HCT116 (cell line): ENCODE measurements around the gene PRR3. TPM values are rescaled to one million over a fixed set of nuclear protein-coding genes. Genes with fewer than 3 reads are reported as not detected.

ENCODE experiments used
- ATAC-seq: fragments of 200-7000 bp; cut with Tn5 transposase; 2 replicates; pipeline ENCODE4 v1.9.1; 2020; ENCODE audit warnings: mild to moderate bottlenecking, moderate library complexity
- BruUV-seq: library from RNA; stranded (reverse); fragments of 400-500 nt; replicated peaks from 2 replicates; lab custom pipeline; 2021; lab: Mats Ljungman, UMichigan
- CTCF ChIA-PET: fragments of 300-600 bp; sonication (Branson Sonifier 250); formaldehyde crosslinking; loops from one replicate; lab custom pipeline; 2021; ENCODE audit warnings: antibody characterized with exemption; lab: Charles Lee
- POLR2A ChIA-PET: fragments of 300-600, 350-600 bp; sonication (Branson Sonifier 250); formaldehyde crosslinking; loops from one replicate; lab custom pipeline; 2021; ENCODE audit warnings: antibody characterized with exemption; lab: Charles Lee
- RAD21 ChIA-PET, 2 experiments: fragments of 300-600 bp; sonication (Branson Sonifier 250); formaldehyde crosslinking; loops; one replicate each; lab custom pipeline; 2023; ENCODE audit warnings: low total read pairs in 2 of 2; ENCODE audit not compliant: uncharacterized antibody in 2 of 2, unreplicated experiment in 2 of 2, low non-redundant PET in 1 of 2; lab: Charles Lee
- DNase-seq: peaks from one replicate; pipeline ENCODE4 v3.0.0-alpha.2; 2010; ENCODE audit warnings: low read depth, low spot score
- H2AFZ ChIP-seq: fragments of 200-600 bp; shearing (Covaris generic), sonication (generic); 2 replicates; pipeline ENCODE4 v1.6.1; 2017; ENCODE audit warnings: low read depth, mixed run types, mixed read lengths, antibody characterized with exemption, low read length; ENCODE audit not compliant: poor library complexity, severe bottlenecking
- H3K27ac ChIP-seq: 2 replicates; pipeline ENCODE4 v1.5.1; 2012; ENCODE audit warnings: low read depth, low read length
- H3K27me3 ChIP-seq: fragments of 200-600 bp; sonication (generic); 2 replicates; pipeline ENCODE4 v1.6.1; 2016; ENCODE audit warnings: mixed run types, low read length, mixed read lengths; ENCODE audit not compliant: insufficient read depth
- H3K36me3 ChIP-seq, 2 experiments: fragments of 200-500 bp in 1 of 2; fragments of 200-600 bp in 1 of 2; sonication (Bioruptor generic) in 1 of 2; sonication (generic) in 1 of 2; 2 replicates each; pipeline versions ENCODE4 v1.5.1 to v1.6.1; 2014 to 2016; ENCODE audit warnings: low read length in 2 of 2, inconsistent platforms in 1 of 2, mixed read lengths in 1 of 2, mixed run types in 1 of 2; ENCODE audit not compliant: insufficient read depth in 2 of 2, control insufficient read depth in 1 of 2
- H3K4me1 ChIP-seq, 2 experiments: fragments of 200-600 bp in 1 of 2; sonication (generic) in 1 of 2; 2 replicates each; pipeline versions ENCODE4 v1.5.1 to v1.6.1; 2012 to 2017; ENCODE audit warnings: low read length in 2 of 2, inconsistent platforms in 1 of 2, mild to moderate bottlenecking in 1 of 2, mixed read lengths in 1 of 2, mixed run types in 1 of 2, moderate library complexity in 1 of 2; ENCODE audit not compliant: insufficient read depth in 2 of 2, control insufficient read depth in 1 of 2
- H3K4me2 ChIP-seq: fragments of 200-600 bp; sonication (generic); 2 replicates; pipeline ENCODE4 v1.6.1; 2017; ENCODE audit warnings: mixed run types, low read length, mixed read lengths
- H3K4me3 ChIP-seq, 2 experiments: fragments of 200-600 bp in 1 of 2; sonication (generic) in 1 of 2; replicated peaks in 1 of 2; 2 replicates each; pipeline ENCODE4 v1.5.1; 2011 to 2016; ENCODE audit warnings: low read length in 2 of 2, control low read depth in 1 of 2, low read depth in 1 of 2, mild to moderate bottlenecking in 1 of 2, mixed read lengths in 1 of 2, mixed run types in 1 of 2
- H3K79me2 ChIP-seq: fragments of 200-600 bp; sonication (generic); 2 replicates; pipeline ENCODE4 v1.6.1; 2017; ENCODE audit warnings: mild to moderate bottlenecking, mixed run types, low read length, moderate library complexity, mixed read lengths; ENCODE audit not compliant: insufficient read depth
- H3K9ac ChIP-seq: fragments of 200-600 bp; sonication (generic); 2 replicates; pipeline ENCODE4 v1.6.1; 2016; ENCODE audit warnings: low read length, mixed read lengths
- H3K9me2 ChIP-seq: fragments of 200-600 bp; sonication (generic), shearing (Covaris generic); 2 replicates; pipeline ENCODE4 v1.6.1; 2017; ENCODE audit warnings: mixed run types, mild to moderate bottlenecking, moderate library complexity; ENCODE audit not compliant: insufficient read depth
- H3K9me3 ChIP-seq, 2 experiments: fragments of 200-500 bp in 1 of 2; fragments of 200-600 bp in 1 of 2; sonication (Bioruptor generic) in 1 of 2; sonication (generic) in 1 of 2; 2 replicates each; pipeline ENCODE4 v1.6.1; 2014 to 2017; ENCODE audit warnings: low read length in 2 of 2, mixed read lengths in 2 of 2, inconsistent platforms in 1 of 2, low read depth in 1 of 2, mild to moderate bottlenecking in 1 of 2, mixed run types in 1 of 2, moderate library complexity in 1 of 2; ENCODE audit not compliant: control insufficient read depth in 1 of 2, insufficient read depth in 1 of 2
- H4K20me1 ChIP-seq: fragments of 200-600 bp; sonication (generic), shearing (Covaris generic); 2 replicates; pipeline ENCODE4 v1.6.1; 2017; ENCODE audit warnings: mixed run types, mild to moderate bottlenecking, moderate library complexity; ENCODE audit not compliant: insufficient read depth
- CEBPB ChIP-seq: IDR thresholded peaks from 2 replicates; pipeline ENCODE4 v1.6.1; 2012; ENCODE audit warnings: low read depth
- CTCF ChIP-seq, 3 experiments: fragments of 200-600 bp in 1 of 3; sonication (generic) in 1 of 3; IDR thresholded peaks in 2 of 3; conservative IDR thresholded peaks in 1 of 3; 2 replicates each; pipeline ENCODE4 v1.5.1; 2012 to 2017; ENCODE audit warnings: low read depth in 2 of 3, low read length in 2 of 3, antibody characterized with exemption in 1 of 3, borderline replicate concordance in 1 of 3, control low read depth in 1 of 3, mild to moderate bottlenecking in 1 of 3, mixed read lengths in 1 of 3, mixed run types in 1 of 3, moderate library complexity in 1 of 3; ENCODE audit not compliant: insufficient read depth in 1 of 3
- EGR1 ChIP-seq: IDR thresholded peaks from 2 replicates; pipeline ENCODE4 v1.6.1; 2012; ENCODE audit warnings: low read depth
- ELF1 ChIP-seq: IDR thresholded peaks from 2 replicates; pipeline ENCODE4 v1.6.1; 2012; ENCODE audit warnings: low read depth, borderline replicate concordance
- EZH2phosphoT487 ChIP-seq: fragments of 200-600 bp; IDR thresholded peaks from 2 replicates; pipeline ENCODE4 v1.6.1; 2018; ENCODE audit warnings: antibody characterized with exemption, borderline replicate concordance
- FOSL1 ChIP-seq: IDR thresholded peaks from 2 replicates; pipeline ENCODE4 v1.6.1; 2012; ENCODE audit warnings: low read depth
- SP1 ChIP-seq: IDR thresholded peaks from 2 replicates; pipeline ENCODE4 v1.6.1; 2012; ENCODE audit warnings: low read depth
- YY1 ChIP-seq: IDR thresholded peaks from 2 replicates; pipeline ENCODE4 v1.6.1; 2011; ENCODE audit warnings: low read length, low read depth, moderate library complexity, mild to moderate bottlenecking; ENCODE audit not compliant: insufficient replicate concordance; ENCODE audit errors: extremely low read depth
- ZFX ChIP-seq: fragments of 450-650 bp; IDR thresholded peaks from 2 replicates; pipeline ENCODE4 v1.6.1; 2017
- ZNF274 ChIP-seq: fragments of 200-500 bp; sonication (Bioruptor generic); IDR thresholded peaks from 2 replicates; pipeline ENCODE4 v1.6.1; 2014; ENCODE audit warnings: mild to moderate bottlenecking, low read depth, low read length, inconsistent platforms
- intact Hi-C: fragments of 100-400 bp; cut with micrococcal nuclease; formaldehyde crosslinking; loops from 2 replicates; pipeline ENCODE4 v1.10.0; 2022
- total RNA-seq: library from RNA; stranded (reverse); gene quantifications from one replicate; pipeline ENCODE4 v1.2.1, GENCODE V29; 2021; ENCODE audit not compliant: unreplicated experiment
- TF ChIP-seq, protein P1 (sequence below): IDR thresholded peaks from 2 replicates; pipeline ENCODE4 v1.6.1; 2011; ENCODE audit warnings: mild to moderate bottlenecking, low read length, moderate library complexity; ENCODE audit not compliant: insufficient replicate concordance; ENCODE audit errors: extremely low read depth
- TF ChIP-seq, protein P2 (sequence below): IDR thresholded peaks from 2 replicates; pipeline ENCODE4 v1.6.1; 2012

Gene PRR3
- total RNA-seq, 1 experiment from 2014 or later: 16.7 TPM

GRCh38 chr6:30554962-30555815, 1.9 kb upstream of the PRR3 start:
- peak overlapping the region; percentile 98 for H3K9ac ChIP-seq
- ATAC-seq (no peak; the same call in 1 of the 2 replicates), DNase-seq (no peak)
- no peaks in the 10 kb centered on the region for H4K20me1 ChIP-seq
- peaks cover 10 to 23% of the 10 kb centered on the region in 2 experiments; a peak in 3 of 4 replicates for H3K4me1 ChIP-seq
- no TSS peak for BruUV-seq
- no peaks in the 10 kb centered on the region for H3K9me3 ChIP-seq
- H3K4me2 ChIP-seq: peak overlapping the region; percentile 91
- ChIA-PET RAD21 (no interaction called here), POLR2A (interaction anchor here (0.6 to 2.8 kb wide), 4 partner anchors 10 to 28 kb away, joined by 3 to 12 read pairs (median 6); partner anchors contain the start of gene ABCF1), CTCF (interaction anchor here (3.5 to 4.7 kb wide), 2 partner anchors 10 to 14 kb away, joined by 13 to 25 read pairs; no protein-coding TSS in a partner anchor)
- H2AFZ ChIP-seq: no peak overlapping the region
- H3K79me2 ChIP-seq: peaks cover 53% of the 10 kb centered on the region
- H3K27ac ChIP-seq: peak overlapping the region; percentile 96
- TF ChIP-seq YY1: no peak
- TF ChIP-seq, protein P1, sequence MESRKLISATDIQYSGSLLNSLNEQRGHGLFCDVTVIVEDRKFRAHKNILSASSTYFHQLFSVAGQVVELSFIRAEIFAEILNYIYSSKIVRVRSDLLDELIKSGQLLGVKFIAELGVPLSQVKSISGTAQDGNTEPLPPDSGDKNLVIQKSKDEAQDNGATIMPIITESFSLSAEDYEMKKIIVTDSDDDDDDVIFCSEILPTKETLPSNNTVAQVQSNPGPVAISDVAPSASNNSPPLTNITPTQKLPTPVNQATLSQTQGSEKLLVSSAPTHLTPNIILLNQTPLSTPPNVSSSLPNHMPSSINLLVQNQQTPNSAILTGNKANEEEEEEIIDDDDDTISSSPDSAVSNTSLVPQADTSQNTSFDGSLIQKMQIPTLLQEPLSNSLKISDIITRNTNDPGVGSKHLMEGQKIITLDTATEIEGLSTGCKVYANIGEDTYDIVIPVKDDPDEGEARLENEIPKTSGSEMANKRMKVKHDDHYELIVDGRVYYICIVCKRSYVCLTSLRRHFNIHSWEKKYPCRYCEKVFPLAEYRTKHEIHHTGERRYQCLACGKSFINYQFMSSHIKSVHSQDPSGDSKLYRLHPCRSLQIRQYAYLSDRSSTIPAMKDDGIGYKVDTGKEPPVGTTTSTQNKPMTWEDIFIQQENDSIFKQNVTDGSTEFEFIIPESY: no peak
- no peak for TF ChIP-seq CEBPB
- TF ChIP-seq CTCF (IDR thresholded peaks at IDR 0.05 in 2 of 3, conservative IDR thresholded peaks at IDR 0.05 in 1 of 3; ENCODE audit: borderline replicate concordance in 1 of 3, insufficient read depth in 1 of 3, low read depth in 2 of 3, low read length in 2 of 3): no peak
- TF ChIP-seq EGR1: no peak
- TF ChIP-seq FOSL1: no peak
- TF ChIP-seq ELF1: no peak
- TF ChIP-seq, protein P2, sequence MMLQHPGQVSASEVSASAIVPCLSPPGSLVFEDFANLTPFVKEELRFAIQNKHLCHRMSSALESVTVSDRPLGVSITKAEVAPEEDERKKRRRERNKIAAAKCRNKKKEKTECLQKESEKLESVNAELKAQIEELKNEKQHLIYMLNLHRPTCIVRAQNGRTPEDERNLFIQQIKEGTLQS: no peak
- TF ChIP-seq SP1: no peak
- TF ChIP-seq ZNF274: no peak
- TF ChIP-seq ZFX: no peak
- TF ChIP-seq EZH2phosphoT487: no peak
- peaks cover 22 to 37% of the 10 kb centered on the region in 2 experiments for H3K36me3 ChIP-seq
- intact Hi-C loops: loop anchor here (5.0 kb wide), 1 partner anchor 162 kb away; the partner anchor contains the start of gene MDC1
- H3K4me3 ChIP-seq: peak overlapping the region; percentile 88 to 95
- no peaks in the 10 kb centered on the region for H3K27me3 ChIP-seq
- H3K9me2 ChIP-seq: no peaks in the 10 kb centered on the region
